HG03196 (cell line): ENCODE results near the gene CLDND2.

Experiments used
- ATAC-seq: cut with Tn5 transposase; IDR thresholded peaks from one replicate; pipeline ENCODE4 v1.9.1; 2021; ENCODE audit not compliant: unreplicated experiment

Gene CLDND2

DNA sequence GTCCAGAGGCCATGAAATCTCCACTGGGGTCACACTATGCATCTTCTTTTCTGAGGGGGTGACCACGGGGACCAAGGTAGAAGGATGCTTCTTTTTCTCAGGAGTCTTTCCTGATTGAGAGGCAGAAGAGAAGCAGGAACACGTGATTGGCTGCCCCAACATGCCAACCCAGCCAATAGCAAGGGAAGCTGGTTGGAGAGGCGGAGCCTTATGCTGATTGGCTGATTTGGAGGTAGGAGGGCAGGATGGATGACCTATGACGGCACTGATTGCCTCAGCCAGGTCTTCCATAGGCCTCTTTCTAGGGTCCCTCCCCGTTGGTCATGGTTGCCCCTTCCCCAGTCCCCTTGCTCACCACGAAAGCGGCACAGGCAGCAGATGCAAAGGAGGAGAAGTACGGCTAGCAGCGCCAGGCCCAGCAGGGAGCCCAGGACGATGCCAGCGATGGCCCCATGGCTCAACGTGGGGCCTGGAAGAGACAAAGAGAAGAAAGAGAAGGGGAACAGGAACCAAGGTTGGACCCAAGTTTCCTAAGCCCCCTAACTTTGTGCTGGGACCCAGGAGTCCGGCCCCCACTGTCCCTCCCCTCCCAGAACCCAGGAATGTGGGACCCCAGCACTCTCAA is 34.9 kb downstream of the CLDND2 start:
- ATAC-seq, result no peak

DNA sequence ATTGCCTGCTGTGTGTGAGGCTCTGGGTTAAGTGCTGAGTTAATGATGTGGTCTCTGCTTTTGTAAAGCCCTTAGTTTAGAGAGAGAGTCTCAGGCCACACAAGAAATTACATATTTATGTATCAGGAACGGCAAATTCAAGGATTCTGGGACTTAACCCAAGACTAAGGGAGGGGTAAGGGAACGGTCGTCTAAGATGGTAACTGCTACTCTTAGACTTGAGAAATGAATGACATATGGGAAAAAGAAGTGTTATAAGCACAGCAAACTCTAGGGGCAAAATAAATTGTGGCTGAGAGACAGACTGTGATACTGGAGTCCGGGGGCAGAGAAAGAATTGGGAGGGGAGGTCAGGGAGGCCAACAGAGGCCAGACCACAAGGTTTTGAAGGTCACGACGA is 37.1 kb downstream of the CLDND2 start:
- ATAC-seq, result no peak

DNA sequence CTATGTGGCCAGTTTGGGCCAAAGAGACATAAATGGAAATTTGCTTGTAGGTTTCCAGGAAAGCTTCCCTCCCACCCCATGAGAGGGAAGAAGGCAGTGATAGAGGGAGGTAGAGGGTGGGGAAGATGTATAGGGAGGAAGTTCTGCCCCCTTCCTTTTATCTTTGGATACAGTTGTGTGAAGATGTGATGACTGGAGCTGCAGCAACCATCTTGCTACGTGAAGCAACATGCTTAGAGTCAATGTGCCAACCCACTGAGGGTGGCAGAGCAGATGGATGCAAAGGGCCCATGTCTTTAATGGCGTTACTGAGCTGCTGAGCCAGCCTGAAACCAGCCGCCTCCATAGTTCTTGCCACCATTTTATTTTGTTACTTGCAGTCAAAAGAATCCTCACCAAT is 37.6 kb downstream of the CLDND2 start:
- ATAC-seq, result no peak

DNA sequence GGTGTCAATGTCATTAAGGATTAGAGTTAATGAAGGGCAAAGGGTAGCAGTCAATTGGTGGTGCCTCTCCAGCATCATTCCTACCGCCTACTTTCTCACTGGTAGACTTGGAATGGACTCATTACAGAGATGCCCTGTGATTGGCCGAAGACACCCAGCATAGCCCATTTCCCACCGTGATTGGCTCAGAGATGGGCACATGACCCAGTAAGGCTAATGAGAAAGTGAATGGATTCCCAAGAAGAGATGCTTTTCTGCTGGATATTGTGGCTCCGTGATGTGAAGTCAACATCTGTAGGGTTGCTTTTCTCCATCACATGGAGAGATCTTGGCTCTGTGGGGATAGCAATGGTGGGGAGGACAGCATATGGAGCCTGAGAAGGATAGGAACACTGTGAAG is 38.4 kb downstream of the CLDND2 start:
- ATAC-seq, result no peak

DNA sequence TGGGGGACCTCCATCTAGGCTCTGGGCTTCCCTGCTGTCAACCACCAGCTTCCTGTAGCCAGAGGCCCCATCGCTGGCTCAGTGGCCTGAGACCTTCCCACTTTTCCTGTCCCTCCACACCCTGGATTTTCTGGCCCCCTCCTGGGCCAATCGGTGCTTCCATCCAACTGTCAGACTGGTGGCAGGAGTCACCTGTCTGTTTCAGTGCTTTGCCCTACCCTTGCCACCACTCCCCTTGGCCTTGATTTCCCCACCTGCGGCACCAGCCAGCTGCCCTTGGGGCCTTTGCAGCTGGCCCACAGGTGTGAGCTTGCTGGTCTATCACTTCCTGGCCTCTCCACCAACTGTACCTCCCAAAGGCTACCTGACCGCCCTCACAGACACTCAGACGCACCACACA is 39.4 kb downstream of the CLDND2 start:
- ATAC-seq, result no peak

DNA sequence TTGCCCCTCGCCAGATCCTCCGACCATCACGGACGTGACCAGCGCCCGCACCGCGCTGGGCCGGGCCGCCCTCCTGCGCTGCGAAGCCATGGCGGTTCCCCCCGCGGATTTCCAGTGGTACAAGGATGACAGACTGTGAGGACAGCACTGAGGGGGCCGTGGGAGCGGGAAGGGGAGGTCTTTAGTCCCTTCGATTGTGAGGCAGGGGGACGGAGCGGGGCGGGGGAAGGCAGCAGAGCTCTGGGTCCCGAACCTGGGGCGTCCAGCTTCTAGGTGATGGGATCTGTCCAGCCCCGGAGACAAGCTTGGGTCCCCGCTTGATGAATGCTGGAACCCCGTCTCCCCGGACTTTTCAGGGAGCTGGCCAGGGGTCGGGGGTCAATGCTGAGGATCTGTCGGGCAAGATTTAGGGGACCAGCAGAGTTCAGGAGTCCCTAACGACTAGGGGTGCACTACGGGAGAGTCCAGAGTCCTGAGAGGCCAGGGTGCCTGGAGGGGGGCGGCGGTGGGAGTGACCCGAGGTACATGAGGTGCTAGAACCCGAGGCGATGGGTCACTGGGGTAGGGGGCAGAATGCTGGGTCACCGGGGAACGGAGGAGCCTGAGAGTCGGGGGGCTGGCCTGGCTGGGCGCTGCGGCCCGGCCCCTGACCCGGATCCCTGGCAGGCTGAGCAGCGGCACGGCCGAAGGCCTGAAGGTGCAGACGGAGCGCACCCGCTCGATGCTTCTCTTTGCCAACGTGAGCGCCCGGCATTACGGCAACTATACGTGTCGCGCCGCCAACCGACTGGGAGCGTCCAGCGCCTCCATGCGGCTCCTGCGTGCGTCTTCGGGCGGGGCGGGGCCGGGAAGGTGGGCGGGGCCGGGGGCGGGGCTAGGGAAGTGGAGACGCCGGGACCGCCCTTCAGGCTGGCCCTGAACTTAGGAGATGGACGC is 41.5 kb downstream of the CLDND2 start:
- no peak for ATAC-seq

DNA sequence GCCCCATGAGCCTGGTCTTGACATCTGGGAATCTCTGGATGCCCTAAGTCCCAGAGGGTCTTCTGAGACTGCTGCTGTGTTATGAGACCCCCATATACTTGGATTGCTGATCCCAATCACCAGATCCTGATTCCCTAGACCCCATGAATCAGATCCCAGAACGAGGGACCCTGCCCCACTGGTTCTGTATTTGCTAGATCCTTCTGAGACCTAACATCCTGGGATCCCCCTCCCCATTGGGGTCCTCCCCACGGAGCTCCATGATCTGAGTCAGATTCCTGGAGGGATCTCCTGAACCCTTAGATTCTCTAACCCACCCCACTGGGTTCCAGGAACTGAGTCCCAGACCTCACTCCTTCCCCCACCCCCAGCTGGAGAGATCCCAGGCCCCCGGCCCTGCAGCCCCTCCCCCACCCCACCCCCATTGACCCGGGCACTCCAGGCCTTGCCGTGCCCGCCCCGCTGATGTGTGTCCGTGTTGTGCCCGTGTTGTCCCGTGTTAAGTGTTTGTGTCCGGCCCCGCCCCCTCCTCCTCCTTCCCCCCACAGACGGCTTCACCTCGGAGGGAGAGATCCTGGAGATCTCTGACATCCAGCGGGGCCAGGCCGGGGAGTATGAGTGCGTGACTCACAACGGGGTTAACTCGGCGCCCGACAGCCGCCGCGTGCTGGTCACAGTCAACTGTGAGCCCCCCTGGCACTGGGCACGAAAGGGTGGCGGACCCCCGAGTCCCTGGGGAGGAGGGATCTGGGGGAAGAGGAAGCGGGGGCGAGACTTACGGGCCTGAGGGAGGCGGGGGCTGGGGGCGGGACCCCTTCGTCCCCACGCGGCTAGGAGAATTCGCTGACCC is 42.4 kb downstream of the CLDND2 start:
- no peak for ATAC-seq

DNA sequence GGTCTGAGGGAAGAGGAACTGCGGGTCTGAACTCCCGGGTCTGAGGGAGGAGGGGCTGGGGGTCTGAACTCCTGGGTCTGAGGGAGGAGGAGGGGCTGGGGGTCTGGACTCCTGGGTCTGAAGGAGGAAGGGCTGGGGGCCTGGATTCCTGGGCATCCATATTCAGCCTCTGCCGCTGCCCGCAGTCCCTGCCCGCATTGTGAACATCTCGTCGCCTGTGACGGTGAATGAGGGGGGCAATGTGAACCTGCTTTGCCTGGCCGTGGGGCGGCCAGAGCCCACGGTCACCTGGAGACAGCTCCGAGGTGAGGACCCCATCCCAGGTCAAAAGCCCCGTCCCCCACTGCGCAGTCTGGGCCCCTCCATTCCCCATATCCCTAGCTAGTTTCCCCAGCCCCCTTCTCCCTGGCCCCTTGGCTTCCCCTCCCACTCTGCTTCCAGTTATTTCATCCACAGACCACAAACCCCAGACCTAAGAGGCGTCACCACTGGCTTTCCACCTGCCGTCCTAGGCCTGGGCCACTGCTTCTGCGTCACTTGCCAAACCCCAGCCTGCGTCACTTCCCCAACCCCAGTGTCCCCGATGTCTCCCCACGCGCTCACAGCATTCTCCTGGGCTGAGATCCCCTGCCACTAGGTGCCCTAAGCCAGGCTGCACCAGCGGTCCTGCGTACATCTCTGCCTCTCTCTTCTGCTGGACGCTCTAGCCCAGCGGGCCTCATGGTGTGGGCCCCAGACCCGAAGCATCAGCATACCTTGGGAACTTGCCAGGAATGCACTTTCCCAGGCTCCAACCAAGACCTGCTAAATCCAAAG is 43.4 kb downstream of the CLDND2 start:
- ATAC-seq, result no peak

DNA sequence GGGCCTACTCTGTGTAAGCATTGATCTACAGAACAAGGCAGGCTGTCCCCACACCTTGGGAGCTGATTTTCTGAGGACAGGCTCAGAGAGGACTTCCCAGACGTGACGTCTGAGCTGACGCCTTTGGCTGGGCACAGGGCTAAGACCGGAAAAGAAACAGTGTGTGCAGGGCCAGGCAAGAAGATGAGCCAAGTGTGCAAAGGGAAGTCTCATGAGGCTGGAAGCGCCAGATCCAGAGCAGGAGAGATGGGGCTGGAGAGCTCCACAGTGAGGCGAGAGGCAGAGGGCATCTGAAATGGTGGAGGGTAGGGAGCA is 44.7 kb downstream of the CLDND2 start:
- no peak for ATAC-seq

DNA sequence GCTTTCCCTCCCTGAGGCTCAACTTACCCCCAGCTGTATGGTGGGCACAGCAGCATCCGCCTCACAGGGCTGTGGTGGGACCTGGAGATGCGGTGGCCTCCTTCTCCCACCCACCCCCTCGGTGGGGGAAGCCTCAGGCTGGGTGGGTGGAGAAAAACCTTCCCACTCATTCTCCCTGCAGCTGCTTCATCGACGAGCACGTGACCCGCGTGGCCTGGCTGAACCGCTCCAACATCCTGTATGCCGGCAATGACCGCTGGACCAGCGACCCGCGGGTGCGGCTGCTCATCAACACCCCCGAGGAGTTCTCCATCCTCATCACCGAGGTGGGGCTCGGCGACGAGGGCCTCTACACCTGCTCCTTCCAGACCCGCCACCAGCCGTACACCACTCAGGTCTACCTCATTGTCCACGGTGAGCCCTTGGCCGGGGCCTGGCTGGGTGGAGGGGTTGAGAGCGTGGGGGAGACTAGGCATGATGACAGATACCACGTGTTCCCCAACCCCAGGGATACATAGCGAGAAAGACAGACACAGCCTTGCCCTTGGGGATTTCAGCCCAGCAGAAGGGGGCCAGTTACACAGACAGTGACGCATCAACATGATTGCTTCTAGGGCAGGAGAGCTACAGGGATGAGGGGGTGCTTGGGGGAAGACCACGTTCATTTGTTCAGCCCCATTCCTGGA is 45.2 kb downstream of the CLDND2 start:
- ATAC-seq, result no peak

DNA sequence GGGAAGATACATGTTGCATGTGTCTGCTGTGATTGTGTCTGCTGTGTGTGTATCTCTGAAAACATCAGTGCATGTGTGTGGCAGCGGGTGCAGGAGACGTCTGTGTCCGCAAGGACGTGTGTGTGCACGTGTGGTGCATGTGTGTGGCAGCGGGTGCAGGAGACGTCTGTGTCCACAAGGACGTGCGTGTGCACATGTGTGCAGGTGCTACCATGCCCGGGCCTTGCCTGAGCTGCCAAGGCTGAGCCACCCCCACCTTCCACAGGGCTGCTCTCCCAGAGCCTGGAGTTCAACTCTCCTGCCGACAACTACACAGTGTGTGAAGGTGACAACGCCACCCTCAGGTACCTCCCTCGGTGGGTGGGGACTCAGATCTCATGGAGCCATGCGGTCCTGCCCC is 47.0 kb downstream of the CLDND2 start:
- ATAC-seq, result no peak

DNA sequence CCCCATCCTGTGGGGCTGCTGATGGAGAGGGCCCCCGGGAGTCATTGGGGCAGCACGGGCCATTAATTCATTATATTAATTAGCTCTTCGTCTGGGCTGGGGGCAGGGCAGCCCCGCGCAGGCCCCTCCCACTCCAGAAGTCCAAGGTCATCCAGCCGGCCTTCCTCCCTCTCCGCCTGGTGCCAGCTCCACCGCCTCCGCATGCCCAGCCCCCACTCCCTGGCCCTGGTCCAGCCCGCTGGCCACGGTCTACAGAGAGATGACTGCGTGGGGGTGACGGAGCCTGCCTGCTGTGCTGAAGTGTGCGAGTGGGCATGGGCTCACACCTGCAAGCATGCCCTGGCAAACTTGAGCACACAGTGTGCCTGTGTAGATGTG is 48.5 kb downstream of the CLDND2 start:
- ATAC-seq, result no peak

DNA sequence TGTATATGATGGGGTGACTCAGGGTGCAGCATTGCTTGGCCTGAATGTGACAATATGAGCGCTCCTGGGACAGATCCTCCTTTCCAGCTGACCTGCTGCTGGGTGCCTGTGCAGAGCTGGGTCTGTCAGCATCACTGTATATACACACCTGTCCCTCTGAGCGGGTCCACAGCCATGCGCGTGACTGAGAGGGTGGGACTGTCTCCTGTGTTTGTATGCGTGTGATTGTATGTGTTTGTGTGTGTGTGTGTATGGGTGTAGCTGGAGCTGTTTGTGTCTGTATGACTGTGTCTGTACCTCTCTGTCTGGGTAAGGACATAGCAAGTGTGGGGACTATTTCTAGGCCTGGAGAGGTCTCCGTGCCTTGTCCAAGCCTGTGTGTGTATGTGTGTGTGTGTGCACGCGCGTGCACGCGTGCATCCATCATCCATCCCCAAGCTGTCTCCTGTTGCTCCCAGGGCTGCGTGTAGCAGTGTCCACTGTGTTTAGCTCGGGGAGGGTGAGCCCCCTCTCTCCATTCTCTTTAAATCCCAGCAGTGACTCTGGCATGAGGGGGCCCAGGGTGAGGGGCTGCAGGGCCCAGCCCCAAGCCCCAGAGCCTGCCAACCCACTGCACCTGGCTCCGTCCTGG is 49.0 kb downstream of the CLDND2 start:
- ATAC-seq, result no peak

DNA sequence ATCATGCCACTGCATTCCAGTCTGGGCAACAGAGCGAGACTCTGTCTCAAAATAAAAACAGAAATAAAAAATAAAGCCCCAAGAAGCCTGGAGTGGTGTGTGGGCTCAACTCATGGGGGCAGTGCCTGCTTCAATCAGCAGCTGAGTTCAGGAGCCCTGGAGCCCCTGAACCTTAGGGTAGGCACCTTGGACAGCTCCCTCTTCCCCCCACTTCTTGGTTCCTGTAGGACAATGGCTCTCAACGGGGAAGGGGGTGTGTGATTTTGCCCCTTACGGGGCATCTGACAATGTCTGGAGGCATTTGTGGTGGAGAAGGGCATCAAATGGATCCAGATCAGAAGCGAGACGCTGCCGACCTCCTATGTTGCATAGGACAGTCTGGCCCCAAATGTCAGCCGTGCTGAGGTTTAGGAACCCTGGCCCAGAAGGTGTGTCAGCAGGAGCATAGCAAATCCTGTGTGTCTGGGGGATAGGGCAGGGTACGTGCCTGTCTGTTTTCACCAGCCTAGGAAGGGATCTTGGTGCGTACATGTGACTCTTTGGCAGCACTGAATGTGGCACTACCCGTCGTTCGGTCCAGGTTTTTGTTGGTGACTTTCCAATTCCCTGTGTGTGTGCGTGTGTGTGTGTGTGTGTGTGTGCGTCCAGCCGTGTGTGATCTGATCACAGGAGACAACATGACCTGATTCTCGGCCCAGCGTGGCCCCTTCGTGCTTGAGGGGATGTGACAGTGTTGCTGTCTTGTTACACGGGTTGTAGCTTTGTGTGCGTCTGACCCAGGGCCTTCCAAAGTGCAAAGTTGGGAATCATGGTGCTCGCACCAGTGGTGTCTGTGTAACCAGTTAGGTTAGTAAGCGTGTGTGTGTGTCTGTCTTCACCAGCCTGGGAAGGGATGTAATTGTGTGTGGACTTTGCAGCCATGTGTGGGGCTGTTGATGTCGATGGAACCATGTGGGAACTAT is 49.8 kb downstream of the CLDND2 start:
- ATAC-seq, result no peak

DNA sequence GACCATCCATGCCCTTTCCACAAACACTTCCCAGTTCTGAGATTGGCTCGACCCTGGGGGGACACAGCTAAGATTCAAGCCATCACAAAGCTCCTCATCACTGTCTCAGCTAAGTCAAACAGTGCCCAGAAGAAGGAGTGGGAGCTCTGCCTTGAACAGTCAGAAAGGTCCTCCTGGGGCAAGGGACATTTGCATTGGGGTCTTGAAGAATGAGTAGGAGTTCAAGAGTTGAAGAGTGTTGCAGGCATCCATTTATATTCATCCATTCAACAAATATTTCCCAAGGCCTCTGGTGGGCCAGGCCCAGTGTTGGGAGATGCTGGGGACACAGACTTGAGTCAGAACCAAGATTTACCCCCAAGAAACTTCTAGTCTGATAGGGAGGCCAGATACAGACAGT is 50.8 kb downstream of the CLDND2 start:
- no peak for ATAC-seq

DNA sequence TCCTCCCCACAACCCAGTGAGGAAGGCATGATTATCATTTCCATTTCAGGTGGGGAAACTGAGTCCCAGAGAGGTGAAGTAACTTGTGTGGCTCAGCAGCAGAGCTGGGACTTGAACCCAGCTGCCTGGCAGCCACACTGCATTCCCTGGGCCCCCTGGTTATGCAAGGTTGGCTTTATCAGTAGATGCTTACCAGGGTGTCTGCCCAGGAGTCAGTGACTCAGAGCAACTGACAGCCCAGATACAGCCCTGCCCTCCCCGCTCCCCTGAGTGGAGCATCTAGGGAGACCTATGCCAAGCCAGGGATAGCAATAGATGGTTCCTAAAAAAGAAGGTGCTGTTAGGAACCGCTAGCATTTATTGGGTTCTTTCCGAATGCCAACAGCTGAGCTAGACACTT is 51.4 kb downstream of the CLDND2 start:
- ATAC-seq, result no peak
